ENCODE measurements around the gene GOLGA2. TPM values are rescaled to one million over a fixed set of nuclear protein-coding genes. Genes with fewer than 3 reads are reported as not detected.

GOLGA2 gene
- total RNA-seq, 1 donor from 2014 or later, result 74.9 TPM

GRCh38 chr9:128322404-128323211 lies 46.8 kb upstream of the GOLGA2 start, which contains the start of the genes COQ4 and TRUB2:
Gene COQ4, plus strand, starts transcription at chr9:128322839. Its CDS starts 20 bp downstream, at chr9:128322859.
Gene TRUB2, minus strand, starts transcription at chr9:128322447. Its CDS starts 39 bp downstream, at chr9:128322408.
- no peaks in the 10 kb centered on the region for H3K9me3 ChIP-seq
- H3K4me1 ChIP-seq, result peaks cover 11 to 17% of the 10 kb centered on the region in 2 donors
- peaks cover 23 to 31% of the 10 kb centered on the region in 2 donors for H3K36me3 ChIP-seq
- H3K4me3 ChIP-seq, result peak within 1 kb of the TSS; percentile 72 to 76
- DNase-seq (ENCODE audit: low spot score in 2 of 2), result peak; percentile 72 to 97
- no peak for TF ChIP-seq CTCF (IDR thresholded peaks at IDR 0.05)
- H3K27me3 ChIP-seq, result no peaks in the 10 kb centered on the region
- intact Hi-C loops (cut with DNase I), result loop anchor here (1.0 to 5.0 kb wide), 5 partner anchors 18 to 195 kb away; partner anchors contain the start of genes GOLGA2, ODF2, PTGES2 and SLC27A4
- H3K27ac ChIP-seq, result peak within 1 kb of the TSS; percentile 82 to 85

DNA sequence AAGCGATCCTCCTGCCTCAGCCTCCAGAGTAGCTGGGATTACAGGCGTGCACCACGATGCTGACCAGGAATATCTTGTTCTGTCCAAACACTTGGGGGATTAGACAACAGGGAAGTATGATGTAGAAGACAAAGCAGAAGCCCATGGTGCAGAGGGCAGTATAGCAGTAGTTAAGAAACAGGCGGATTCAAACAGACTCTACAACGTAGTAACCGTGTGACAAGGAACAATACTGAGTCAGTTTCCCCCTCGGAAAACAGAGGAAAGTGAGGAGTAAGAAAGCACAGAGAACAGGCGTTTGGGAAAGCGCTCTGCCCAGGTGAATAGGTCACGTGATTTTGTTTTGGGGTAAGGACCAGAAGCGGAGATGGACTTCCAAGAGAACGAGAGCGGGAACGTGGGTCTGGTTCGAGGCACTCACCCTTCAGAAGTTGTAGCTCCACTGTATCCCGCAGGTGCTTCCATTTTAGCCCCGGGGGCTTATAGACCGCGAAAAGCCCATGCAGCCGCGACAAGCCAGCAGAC lies 46.1 kb upstream of the GOLGA2 start:
- intact Hi-C loops (cut with DNase I), result loop anchor here (1.0 to 5.0 kb wide), 5 partner anchors 18 to 195 kb away; partner anchors contain the start of genes GOLGA2, ODF2, PTGES2 and SLC27A4
- TF ChIP-seq CTCF (IDR thresholded peaks at IDR 0.05), result no peak
- no peak for DNase-seq (ENCODE audit: low spot score in 2 of 2)

GRCh38 chr9:128321343-128321742 lies 45.5 kb upstream of the GOLGA2 start:
- peaks cover 30 to 36% of the 10 kb centered on the region in 2 donors for H3K36me3 ChIP-seq
- H3K27me3 ChIP-seq, result no peaks in the 10 kb centered on the region
- no peak for DNase-seq (ENCODE audit: low spot score in 2 of 2)
- intact Hi-C loops (cut with DNase I), result loop anchor here (5.0 kb wide), 2 partner anchors 136 to 194 kb away; partner anchors contain the start of genes ODF2 and PTGES2
- H3K27ac ChIP-seq, result no peak overlapping the region
- no peaks in the 10 kb centered on the region for H3K9me3 ChIP-seq
- H3K4me3 ChIP-seq, result peak overlapping the region; percentile 72 to 76
- no peak for TF ChIP-seq CTCF (IDR thresholded peaks at IDR 0.05)
- peaks cover 11 to 17% of the 10 kb centered on the region in 2 donors for H3K4me1 ChIP-seq

More for the DNA sequence above, 46.1 kb upstream of the GOLGA2 start:
- peak overlapping the region; percentile 72 to 76 for H3K4me3 ChIP-seq
- peak overlapping the region; percentile 82 to 85 for H3K27ac ChIP-seq
- H3K27me3 ChIP-seq, result no peaks in the 10 kb centered on the region
- peaks cover 11 to 17% of the 10 kb centered on the region in 2 donors for H3K4me1 ChIP-seq
- H3K9me3 ChIP-seq, result no peaks in the 10 kb centered on the region
- peaks cover 26 to 36% of the 10 kb centered on the region in 2 donors for H3K36me3 ChIP-seq

- Histone ChIP-seq H3K4me3 (no peak overlapping the region), H3K27me3 (no peaks in the 10 kb centered on the region), H3K4me1 (peaks cover 2 to 8% of the 10 kb centered on the region in 2 donors), H3K36me3 (peaks cover 47 to 48% of the 10 kb centered on the region in 2 donors), H3K27ac (no peak overlapping the region), H3K9me3 (no peaks in the 10 kb centered on the region)
- intact Hi-C loops (cut with DNase I), result no loop called here
- no peak for DNase-seq (ENCODE audit: low spot score in 2 of 2)
- TF ChIP-seq CTCF (IDR thresholded peaks at IDR 0.05), result no peak
Observed at GRCh38 chr9:128317629-128318028, 41.8 kb upstream of the GOLGA2 start.

DNA sequence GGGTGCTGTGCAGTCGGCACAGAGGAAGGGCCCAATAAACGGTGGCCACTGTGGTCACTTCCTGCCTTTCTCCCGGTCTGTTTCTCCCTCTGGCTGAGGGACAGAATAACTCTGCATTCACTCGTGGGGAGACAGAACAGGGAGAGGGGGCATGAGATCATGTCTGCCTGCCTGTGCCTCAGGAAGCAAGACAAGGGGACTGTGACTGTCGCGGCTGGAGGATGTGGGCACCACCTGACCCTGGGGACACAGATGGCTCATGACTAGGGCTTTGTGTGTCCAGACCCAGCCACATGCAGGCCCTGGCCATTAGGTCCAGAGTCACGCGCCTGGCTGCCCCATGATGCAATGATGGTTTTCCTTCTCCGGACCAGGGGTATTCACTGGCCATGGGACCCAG lies 40.6 kb upstream of the GOLGA2 start:
- intact Hi-C loops (cut with DNase I), result no loop called here
- TF ChIP-seq CTCF (IDR thresholded peaks at IDR 0.05), result no peak
- peaks cover 52 to 55% of the 10 kb centered on the region in 2 donors for H3K36me3 ChIP-seq

More for the DNA sequence above, 40.6 kb upstream of the GOLGA2 start:
- peaks cover 1 to 4% of the 10 kb centered on the region in 2 donors for H3K4me1 ChIP-seq
- no peak overlapping the region for H3K27ac ChIP-seq
- no peaks in the 10 kb centered on the region for H3K9me3 ChIP-seq
- DNase-seq (ENCODE audit: low spot score in 2 of 2), result no peak
- no peak overlapping the region for H3K4me3 ChIP-seq
- H3K27me3 ChIP-seq, result no peaks in the 10 kb centered on the region
